GM12878 (cell line): Measurements from ENCODE around the gene SOX12. TPM values are rescaled to one million over a fixed set of nuclear protein-coding genes. Genes with fewer than 3 reads are reported as not detected.
A peak's percentile ranks its signal among the peaks of the same experiment; 100 is the strongest.

Source experiments
- ATAC-seq: fragments of 200-7000 bp; cut with Tn5 transposase; 3 replicates; pipeline ENCODE4 v1.9.1; 2020; ENCODE audit warnings: mild to moderate bottlenecking, moderate library complexity
- BruUV-seq: library from RNA; stranded (reverse); fragments of 400-500 nt; replicated peaks from 2 replicates; lab custom pipeline; 2021; lab: Mats Ljungman, UMichigan
- CTCF ChIA-PET: fragments of 300-600 bp; sonication (Branson Sonifier 250); formaldehyde crosslinking; extraction: SDS; loops from one replicate; lab custom pipeline; 2021; ENCODE audit warnings: inconsistent platforms; lab: Yijun Ruan, JAX
- POLR2A ChIA-PET: fragments of 350-600 bp; formaldehyde crosslinking; extraction: SDS; loops from one replicate; lab custom pipeline; 2021; ENCODE audit warnings: inconsistent platforms; lab: Charles Lee
- RAD21 ChIA-PET: fragments of 300-600 bp; sonication (Branson Sonifier 250); formaldehyde crosslinking; loops from one replicate; lab custom pipeline; 2023; ENCODE audit warnings: antibody characterized with exemption; ENCODE audit not compliant: unreplicated experiment; lab: Charles Lee
- SMC1A ChIA-PET: fragments of 300-600 bp; sonication (Branson Sonifier 250); formaldehyde crosslinking; loops from one replicate; lab custom pipeline; 2023; ENCODE audit not compliant: unreplicated experiment, uncharacterized antibody; lab: Charles Lee
- DNase-seq: peaks from one replicate; pipeline ENCODE4 v3.0.0-alpha.2; 2011; ENCODE audit warnings: low read depth, low spot score
- FAIRE-seq: peaks from 3 replicates; lab custom pipeline; 2011; peaks lifted over from hg19 to GRCh38; lab: Jason Lieb, UNC
- H2AFZ ChIP-seq: 2 replicates; pipeline ENCODE4 v1.6.0; 2011; ENCODE audit warnings: low read depth, low read length, control low read depth; ENCODE audit not compliant: control insufficient read depth
- H3K27ac ChIP-seq: 2 replicates; pipeline ENCODE4 v1.5.1; 2011; ENCODE audit warnings: control low read depth; ENCODE audit not compliant: control insufficient read depth, insufficient read depth
- H3K27me3 ChIP-seq, 2 experiments: replicated peaks in 1 of 2; 2 replicates each; pipeline versions ENCODE4 v1.6.0 to v1.6.1; 2011; ENCODE audit warnings: low read length in 1 of 2; ENCODE audit not compliant: control insufficient read depth in 2 of 2, insufficient read depth in 2 of 2
- H3K36me3 ChIP-seq, 2 experiments: 2 replicates each; pipeline ENCODE4 v1.5.1; 2011; ENCODE audit warnings: low read length in 1 of 2; ENCODE audit not compliant: control insufficient read depth in 2 of 2, insufficient read depth in 2 of 2
- H3K4me1 ChIP-seq: 2 replicates; pipeline ENCODE4 v1.6.1; 2011; ENCODE audit warnings: mild to moderate bottlenecking, low read length, moderate library complexity, mixed read lengths; ENCODE audit not compliant: control insufficient read depth, insufficient read depth
- H3K4me2 ChIP-seq: 2 replicates; pipeline ENCODE4 v1.6.0; 2011; ENCODE audit warnings: control low read depth; ENCODE audit not compliant: control insufficient read depth, insufficient read depth
- H3K4me3 ChIP-seq: fragments of 200-600 bp; sonication (generic); 2 replicates; pipeline ENCODE4 v1.5.1; 2016
- H3K79me2 ChIP-seq: 2 replicates; pipeline ENCODE4 v1.6.0; 2011; ENCODE audit warnings: low read length; ENCODE audit not compliant: control insufficient read depth, insufficient read depth
- H3K9ac ChIP-seq: 2 replicates; pipeline ENCODE4 v1.8.0; 2011; ENCODE audit warnings: low read length, control low read depth, mixed read lengths; ENCODE audit not compliant: control insufficient read depth, insufficient read depth
- H3K9me3 ChIP-seq: replicated peaks from 3 replicates; pipeline ENCODE4 v1.5.1; 2011; ENCODE audit warnings: mild to moderate bottlenecking, low read length; ENCODE audit not compliant: control insufficient read depth, insufficient read depth
- H4K20me1 ChIP-seq: 2 replicates; pipeline ENCODE4 v1.6.0; 2011; ENCODE audit not compliant: control insufficient read depth, insufficient read depth
- BMI1 ChIP-seq: fragments of 450-650 bp; IDR thresholded peaks from 2 replicates; pipeline ENCODE4 v1.6.1; 2016; ENCODE audit warnings: mild to moderate bottlenecking, moderate library complexity, borderline replicate concordance
- CHD1 ChIP-seq: IDR thresholded peaks from 2 replicates; pipeline ENCODE4 v1.6.1; 2012; ENCODE audit warnings: low read depth, low read length, improper control_type of control experiment
- E4F1 ChIP-seq: fragments of 450-650 bp; IDR thresholded peaks from 2 replicates; pipeline ENCODE4 v1.6.1; 2018; ENCODE audit warnings: borderline replicate concordance, mild to moderate bottlenecking; ENCODE audit not compliant: partially characterized antibody
- HDGF ChIP-seq: fragments of 450-650 bp; IDR thresholded peaks from 2 replicates; pipeline ENCODE4 v1.6.1; 2016; ENCODE audit warnings: antibody characterized with exemption
- NKRF ChIP-seq: fragments of 450-650 bp; conservative IDR thresholded peaks from 2 replicates; pipeline ENCODE4 v1.6.1; 2017; ENCODE audit warnings: mild to moderate bottlenecking, moderate library complexity
- POLR2A ChIP-seq: IDR thresholded peaks from 2 replicates; pipeline ENCODE4 v1.6.1; 2011; ENCODE audit warnings: low read depth, mild to moderate bottlenecking, low read length
- POLR2AphosphoS5 ChIP-seq: IDR thresholded peaks from 2 replicates; pipeline ENCODE4 v1.6.1; 2011; ENCODE audit warnings: mild to moderate bottlenecking, low read length, inconsistent platforms
- RBBP5 ChIP-seq: fragments of 200-600 bp; sonication (generic); conservative IDR thresholded peaks from 2 replicates; pipeline ENCODE4 v1.6.1; 2016
- SMAD1 ChIP-seq: fragments of 450-650 bp; IDR thresholded peaks from 2 replicates; pipeline ENCODE4 v1.6.1; 2018; ENCODE audit warnings: mild to moderate bottlenecking, low read depth; ENCODE audit not compliant: partially characterized antibody
- SRF ChIP-seq, 2 experiments: IDR thresholded peaks; 2 replicates each; pipeline ENCODE4 v1.6.1; 2011; ENCODE audit warnings: low read depth in 2 of 2, low read length in 2 of 2, mild to moderate bottlenecking in 1 of 2, moderate library complexity in 1 of 2
- WGBS: methylation state at CpG from one replicate; pipeline ENCODE4 v1.1.6; 2016; ENCODE audit warnings: low lambda C conversion rate; ENCODE audit not compliant: insufficient replicate concordance, insufficient coverage; ENCODE audit errors: missing lambda C conversion rate; 5-methylcytosine and 5-hydroxymethylcytosine counted together
- in situ Hi-C: fragments of 300-500 bp; cut with MboI; formaldehyde crosslinking; loops from 9 replicates; pipeline ENCODE4 v1.14.3; 2018; ENCODE audit warnings: mixed read lengths
- intact Hi-C: fragments of 100-400 bp; cut with micrococcal nuclease; formaldehyde crosslinking; loops from one replicate; pipeline ENCODE4 v1.14.2; 2022; ENCODE audit not compliant: unreplicated experiment
- polyA plus RNA-seq, 11 experiments: library from polyadenylated mRNA; depleted of rRNA in 4 of 11; unstranded in 6 of 11; stranded (reverse) in 5 of 11; fragments of >200 nt; fragmentation: Nextera tagmentation in 4 of 11; fragmentation: Illumina TruSeq in 1 of 11; extraction: Ambion mirVana in 4 of 11; extraction: Trizol in 1 of 11; gene quantifications; 1 replicate in 1 of 11; 2 replicates in 10 of 11; pipeline versions ENCODE4 v1.2.1 to v1.2.3, GENCODE V29; 2011 to 2016; ENCODE audit warnings: inconsistent platforms in 2 of 11, missing spikeins in 2 of 11, low read depth in 1 of 11
- total RNA-seq, 4 experiments: library from RNA; depleted of rRNA in 3 of 4; stranded (reverse); fragments of >200 nt in 3 of 4; fragmentation: Illumina TruSeq in 1 of 4; extraction: Trizol in 1 of 4; gene quantifications; 2 replicates each; pipeline versions ENCODE4 v1.2.1 to v1.2.3, GENCODE V29; 2013 to 2021
- TF ChIP-seq, protein P1 (sequence below): IDR thresholded peaks from 2 replicates; pipeline ENCODE4 v1.6.1; 2011; ENCODE audit warnings: low read depth, mild to moderate bottlenecking, low read length, moderate library complexity, borderline replicate concordance; ENCODE audit errors: extremely low read depth
- TF ChIP-seq, protein P2 (sequence below): fragments of 450-650 bp; IDR thresholded peaks from 2 replicates; pipeline ENCODE4 v1.6.1; 2017; ENCODE audit warnings: mild to moderate bottlenecking, low read depth, inconsistent platforms; ENCODE audit not compliant: poor library complexity, severe bottlenecking
- TF ChIP-seq, protein P3 (sequence below): IDR thresholded peaks from 2 replicates; pipeline ENCODE4 v1.6.1; 2012; ENCODE audit warnings: low read length, inconsistent platforms

The SOX12 gene
- total and polyA plus RNA-seq, 10 of the 15 experiments (the other 5 are each of a cell fraction or from before 2014, with no cell fraction given): 0.50 to 17.9 (median 1.4) TPM

GRCh38 chr20:347640-348484, 22.5 kb downstream of the SOX12 start:
- ChIA-PET CTCF (interaction anchor here (0.8 to 3.6 kb wide), 2 partner anchors 17 to 24 kb away, joined by 3 to 27 read pairs; no protein-coding TSS in a partner anchor), SMC1A (no interaction called here), RAD21 (interaction anchor here (0.6 to 1.3 kb wide), 2 partner anchors 20 to 196 kb away, joined by 3 to 4 read pairs; partner anchors contain the start of gene CSNK2A1), POLR2A (interaction anchor here (1.0 to 1.7 kb wide), 3 partner anchors 22 to 51 kb away, joined by 3 to 9 read pairs (median 3); partner anchors contain the start of genes SOX12 and ZCCHC3)
- intact Hi-C loops: no loop called here
- Histone ChIP-seq H3K27ac (peak overlapping the region; percentile 73), H3K27me3 (no peaks in the 10 kb centered on the region), H3K9me3 (no peaks in the 10 kb centered on the region), H3K36me3 (no peaks in the 10 kb centered on the region; a peak in 2 of 4 replicates), H3K79me2 (peaks cover 4% of the 10 kb centered on the region; the same call in 1 of the 2 replicates), H3K4me2 (peak overlapping the region; percentile 83), H4K20me1 (no peaks in the 10 kb centered on the region), H3K4me3 (peak overlapping the region; percentile 83), H3K9ac (peak overlapping the region; percentile 70), H3K4me1 (0 out of 2 replicates have a peak, but pooled peaks cover 3% of the 10 kb centered on the region), H2AFZ (peak overlapping the region; percentile 73)
- peak; percentile 64 for DNase-seq
- in situ Hi-C loops: no loop called here
- FAIRE-seq: peak; percentile 78
- TSS peak; percentile 55 for BruUV-seq
- WGBS: 0% methylated on average over 13 of the region's 61 CpGs
- ATAC-seq: peak; percentile 89
- TF ChIP-seq RBBP5: no peak
- TF ChIP-seq HDGF: peak; percentile 74; the same call in 1 of the 2 replicates
- TF ChIP-seq BMI1: peak; percentile 99
- TF ChIP-seq E4F1: no peak
- TF ChIP-seq SMAD1: no peak
- TF ChIP-seq, protein P1, sequence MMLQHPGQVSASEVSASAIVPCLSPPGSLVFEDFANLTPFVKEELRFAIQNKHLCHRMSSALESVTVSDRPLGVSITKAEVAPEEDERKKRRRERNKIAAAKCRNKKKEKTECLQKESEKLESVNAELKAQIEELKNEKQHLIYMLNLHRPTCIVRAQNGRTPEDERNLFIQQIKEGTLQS: no peak
- peak; percentile 40; the same call in 1 of the 2 replicates for TF ChIP-seq POLR2AphosphoS5
- TF ChIP-seq SRF (IDR thresholded peaks at IDR 0.05; ENCODE audit: low read depth in 2 of 2, low read length in 2 of 2): peak in 1 of 2 experiments; percentile 40; a peak in 1 of 4 replicates
- 0 out of 2 replicates have a peak, but pooled peaks have one; percentile 45 for TF ChIP-seq CHD1
- peak; percentile 73 for TF ChIP-seq NKRF
- TF ChIP-seq, protein P2, sequence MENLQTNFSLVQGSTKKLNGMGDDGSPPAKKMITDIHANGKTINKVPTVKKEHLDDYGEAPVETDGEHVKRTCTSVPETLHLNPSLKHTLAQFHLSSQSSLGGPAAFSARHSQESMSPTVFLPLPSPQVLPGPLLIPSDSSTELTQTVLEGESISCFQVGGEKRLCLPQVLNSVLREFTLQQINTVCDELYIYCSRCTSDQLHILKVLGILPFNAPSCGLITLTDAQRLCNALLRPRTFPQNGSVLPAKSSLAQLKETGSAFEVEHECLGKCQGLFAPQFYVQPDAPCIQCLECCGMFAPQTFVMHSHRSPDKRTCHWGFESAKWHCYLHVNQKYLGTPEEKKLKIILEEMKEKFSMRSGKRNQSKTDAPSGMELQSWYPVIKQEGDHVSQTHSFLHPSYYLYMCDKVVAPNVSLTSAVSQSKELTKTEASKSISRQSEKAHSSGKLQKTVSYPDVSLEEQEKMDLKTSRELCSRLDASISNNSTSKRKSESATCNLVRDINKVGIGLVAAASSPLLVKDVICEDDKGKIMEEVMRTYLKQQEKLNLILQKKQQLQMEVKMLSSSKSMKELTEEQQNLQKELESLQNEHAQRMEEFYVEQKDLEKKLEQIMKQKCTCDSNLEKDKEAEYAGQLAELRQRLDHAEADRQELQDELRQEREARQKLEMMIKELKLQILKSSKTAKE: no peak
- TF ChIP-seq POLR2A: no peak; the same call in 1 of the 2 replicates
- TF ChIP-seq, protein P3, sequence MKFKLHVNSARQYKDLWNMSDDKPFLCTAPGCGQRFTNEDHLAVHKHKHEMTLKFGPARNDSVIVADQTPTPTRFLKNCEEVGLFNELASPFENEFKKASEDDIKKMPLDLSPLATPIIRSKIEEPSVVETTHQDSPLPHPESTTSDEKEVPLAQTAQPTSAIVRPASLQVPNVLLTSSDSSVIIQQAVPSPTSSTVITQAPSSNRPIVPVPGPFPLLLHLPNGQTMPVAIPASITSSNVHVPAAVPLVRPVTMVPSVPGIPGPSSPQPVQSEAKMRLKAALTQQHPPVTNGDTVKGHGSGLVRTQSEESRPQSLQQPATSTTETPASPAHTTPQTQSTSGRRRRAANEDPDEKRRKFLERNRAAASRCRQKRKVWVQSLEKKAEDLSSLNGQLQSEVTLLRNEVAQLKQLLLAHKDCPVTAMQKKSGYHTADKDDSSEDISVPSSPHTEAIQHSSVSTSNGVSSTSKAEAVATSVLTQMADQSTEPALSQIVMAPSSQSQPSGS: no peak
